Neural progenitor cell (in vitro differentiated cells): Measurements from ENCODE around the gene STK10.

Experiments
- CTCF ChIP-seq: fragments of 200-600 bp; sonication (generic); IDR thresholded peaks from 2 replicates; pipeline ENCODE4 v1.5.1; 2017; ENCODE audit warnings: antibody characterized with exemption, mild to moderate bottlenecking
- EZH2phosphoT487 ChIP-seq: fragments of 200-600 bp; sonication (generic); IDR thresholded peaks from 2 replicates; pipeline ENCODE4 v1.6.1; 2017; ENCODE audit warnings: antibody characterized with exemption

DNA sequence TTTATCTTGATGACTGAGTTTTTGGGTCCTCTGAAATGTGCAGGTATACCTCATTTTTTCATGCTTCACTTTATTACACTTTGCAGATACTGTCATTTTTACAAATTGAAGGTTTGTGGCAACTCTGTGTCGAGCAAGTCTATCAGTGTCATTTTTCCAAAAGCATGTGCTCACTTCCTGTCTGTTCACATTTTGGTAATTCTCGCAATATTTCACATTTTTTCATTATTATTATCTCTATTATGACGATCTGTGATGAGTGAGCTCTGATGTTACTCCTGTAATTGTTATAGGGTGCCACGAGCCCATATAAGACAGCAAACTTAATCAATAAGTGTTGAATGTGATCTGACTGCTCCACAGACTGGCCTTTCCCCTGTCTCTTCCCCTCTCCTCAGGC, 108.1 kb downstream of the STK10 start:
- TF ChIP-seq CTCF (no peak), EZH2phosphoT487 (no peak)
